ENCODE data around the gene TMTC2.

Gene TMTC2

GRCh38 chr12:82937151-82937550 is 250.4 kb downstream of the TMTC2 start:
- Histone ChIP-seq H3K79me2 (ENCODE audit: control insufficient read depth, insufficient read depth, low read length, poor library complexity) (no peaks in the 10 kb centered on the region), H2BK12ac (ENCODE audit: low read length) (no peak overlapping the region), H3K9me3 (ENCODE audit: insufficient read depth, low read depth, low read length) (no peaks in the 10 kb centered on the region), H2AK5ac (ENCODE audit: low read length) (no peak overlapping the region), H3K23ac (ENCODE audit: low read length) (no peak overlapping the region), H2AFZ (ENCODE audit: insufficient read depth, low read length, poor library complexity) (no peak overlapping the region), H2BK120ac (ENCODE audit: insufficient read depth, low read length, poor library complexity) (no peak overlapping the region), H2BK5ac (ENCODE audit: low read depth, low read length, poor library complexity) (no peak overlapping the region), H3K27ac (ENCODE audit: low read depth, low read length) (no peak overlapping the region), H3K4me2 (ENCODE audit: low read length) (no peak overlapping the region), H3K4ac (ENCODE audit: low read depth, low read length) (no peak overlapping the region), H3K4me3 (ENCODE audit: low read depth, low read length) (no peak overlapping the region), H4K8ac (ENCODE audit: low read depth, low read length) (no peak overlapping the region), H4K91ac (ENCODE audit: low read depth, low read length) (no peak overlapping the region), H3K36me3 (ENCODE audit: control insufficient read depth in 1 of 2, insufficient read depth in 2 of 2, low read length in 2 of 2) (no peaks in the 10 kb centered on the region), H3K18ac (ENCODE audit: low read length) (no peak overlapping the region), H3K79me1 (ENCODE audit: low read length) (peaks cover 1% of the 10 kb centered on the region), H3K14ac (ENCODE audit: low read length) (no peak overlapping the region), H3K9ac (ENCODE audit: low read length) (no peak overlapping the region), H4K12ac (ENCODE audit: low read depth, low read length) (no peak overlapping the region), H3K4me1 (ENCODE audit: control insufficient read depth in 1 of 2, insufficient read depth in 2 of 2, low read length in 2 of 2) (peaks cover 0 to 1% of the 10 kb centered on the region in 2 experiments), H3K27me3 (ENCODE audit: insufficient read depth, low read length) (no peaks in the 10 kb centered on the region)
- no CpG with 5 or more reads among the region's 2 CpGs for WGBS (ENCODE audit: extremely low coverage, insufficient coverage, insufficient read length)
- peak in 1 of 2 donors; percentile 9 for DNase-seq

GRCh38 chr12:82942521-82942920 is 255.8 kb downstream of the TMTC2 start:
- H2BK120ac ChIP-seq (ENCODE audit: insufficient read depth, low read length, poor library complexity), result no peak overlapping the region
- H3K79me2 ChIP-seq (ENCODE audit: control insufficient read depth, insufficient read depth, low read length, poor library complexity), result no peaks in the 10 kb centered on the region
- H2BK12ac ChIP-seq (ENCODE audit: low read length), result no peak overlapping the region
- no peak for DNase-seq
- H3K14ac ChIP-seq (ENCODE audit: low read length), result no peak overlapping the region
- H4K8ac ChIP-seq (ENCODE audit: low read depth, low read length), result no peak overlapping the region
- H3K4ac ChIP-seq (ENCODE audit: low read depth, low read length), result no peak overlapping the region
- no peaks in the 10 kb centered on the region for H3K9me3 ChIP-seq (ENCODE audit: insufficient read depth, low read depth, low read length)
- no peak overlapping the region for H3K4me3 ChIP-seq (ENCODE audit: low read depth, low read length)
- H4K91ac ChIP-seq (ENCODE audit: low read depth, low read length), result no peak overlapping the region
- H3K18ac ChIP-seq (ENCODE audit: low read length), result no peak overlapping the region
- no peaks in the 10 kb centered on the region for H3K79me1 ChIP-seq (ENCODE audit: low read length)
- no peak overlapping the region for H4K12ac ChIP-seq (ENCODE audit: low read depth, low read length)
- no peak overlapping the region for H3K27ac ChIP-seq (ENCODE audit: low read depth, low read length)
- H2AFZ ChIP-seq (ENCODE audit: insufficient read depth, low read length, poor library complexity), result no peak overlapping the region
- no peak overlapping the region for H2AK5ac ChIP-seq (ENCODE audit: low read length)
- H3K27me3 ChIP-seq (ENCODE audit: insufficient read depth, low read length), result no peaks in the 10 kb centered on the region
- H3K4me1 ChIP-seq (ENCODE audit: control insufficient read depth in 1 of 2, insufficient read depth in 2 of 2, low read length in 2 of 2), result no peaks in the 10 kb centered on the region
- no peak overlapping the region for H3K4me2 ChIP-seq (ENCODE audit: low read length)
- no peak overlapping the region for H3K23ac ChIP-seq (ENCODE audit: low read length)
- no peak overlapping the region for H2BK5ac ChIP-seq (ENCODE audit: low read depth, low read length, poor library complexity)
- no peaks in the 10 kb centered on the region for H3K36me3 ChIP-seq (ENCODE audit: control insufficient read depth in 1 of 2, insufficient read depth in 2 of 2, low read length in 2 of 2)
- WGBS (ENCODE audit: extremely low coverage, insufficient coverage, insufficient read length), result no CpG with 5 or more reads among the region's 2 CpGs
- no peak overlapping the region for H3K9ac ChIP-seq (ENCODE audit: low read length)

- Histone ChIP-seq H3K27ac (ENCODE audit: low read depth, low read length) (no peak overlapping the region), H3K79me1 (ENCODE audit: low read length) (no peaks in the 10 kb centered on the region), H2BK120ac (ENCODE audit: insufficient read depth, low read length, poor library complexity) (no peak overlapping the region), H3K9me3 (ENCODE audit: insufficient read depth, low read depth, low read length) (no peaks in the 10 kb centered on the region), H3K9ac (ENCODE audit: low read length) (no peak overlapping the region), H3K23ac (ENCODE audit: low read length) (no peak overlapping the region), H3K4me1 (ENCODE audit: control insufficient read depth in 1 of 2, insufficient read depth in 2 of 2, low read length in 2 of 2) (no peaks in the 10 kb centered on the region), H4K91ac (ENCODE audit: low read depth, low read length) (no peak overlapping the region), H3K27me3 (ENCODE audit: insufficient read depth, low read length) (no peaks in the 10 kb centered on the region), H2AFZ (ENCODE audit: insufficient read depth, low read length, poor library complexity) (no peak overlapping the region), H2AK5ac (ENCODE audit: low read length) (no peak overlapping the region), H3K14ac (ENCODE audit: low read length) (no peak overlapping the region), H3K36me3 (ENCODE audit: control insufficient read depth in 1 of 2, insufficient read depth in 2 of 2, low read length in 2 of 2) (no peaks in the 10 kb centered on the region), H3K4ac (ENCODE audit: low read depth, low read length) (no peak overlapping the region), H3K4me2 (ENCODE audit: low read length) (no peak overlapping the region), H2BK5ac (ENCODE audit: low read depth, low read length, poor library complexity) (no peak overlapping the region), H3K79me2 (ENCODE audit: control insufficient read depth, insufficient read depth, low read length, poor library complexity) (no peaks in the 10 kb centered on the region), H2BK12ac (ENCODE audit: low read length) (no peak overlapping the region), H4K12ac (ENCODE audit: low read depth, low read length) (no peak overlapping the region), H3K18ac (ENCODE audit: low read length) (no peak overlapping the region), H3K4me3 (ENCODE audit: low read depth, low read length) (no peak overlapping the region), H4K8ac (ENCODE audit: low read depth, low read length) (no peak overlapping the region)
- no CpG with 5 or more reads among the region's 2 CpGs for WGBS (ENCODE audit: extremely low coverage, insufficient coverage, insufficient read length)
- no peak for DNase-seq
These were observed 256.3 kb downstream of the TMTC2 start for GRCh38 chr12:82942991-82943401.

DNA sequence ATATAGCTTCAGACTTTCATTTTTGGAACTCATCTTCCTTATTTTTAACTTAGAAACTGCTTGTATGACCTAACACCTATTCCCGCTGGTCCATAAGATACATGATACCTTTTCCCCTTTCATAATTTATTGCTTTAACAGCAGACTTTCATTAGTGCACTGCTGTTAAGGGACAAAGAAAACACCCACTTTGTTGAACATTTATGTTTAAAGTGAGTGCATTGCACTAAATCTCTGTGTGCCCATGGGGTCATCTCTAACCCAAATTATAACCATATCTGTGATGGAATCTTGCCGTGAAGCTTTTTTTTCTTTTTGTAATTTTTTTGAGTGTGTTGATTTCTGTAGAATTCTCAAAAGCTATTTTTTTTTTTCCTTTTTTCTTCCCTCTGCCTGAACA is 261.8 kb downstream of the TMTC2 start:
- Histone ChIP-seq H3K4ac (ENCODE audit: low read depth, low read length) (no peak overlapping the region), H2BK5ac (ENCODE audit: low read depth, low read length, poor library complexity) (no peak overlapping the region), H2AK5ac (ENCODE audit: low read length) (no peak overlapping the region), H3K4me2 (ENCODE audit: low read length) (no peak overlapping the region), H3K23ac (ENCODE audit: low read length) (no peak overlapping the region), H3K18ac (ENCODE audit: low read length) (no peak overlapping the region), H3K79me1 (ENCODE audit: low read length) (peaks cover 2% of the 10 kb centered on the region), H3K4me3 (ENCODE audit: low read depth, low read length) (no peak overlapping the region), H3K27ac (ENCODE audit: low read depth, low read length) (no peak overlapping the region), H3K9ac (ENCODE audit: low read length) (no peak overlapping the region), H3K27me3 (ENCODE audit: insufficient read depth, low read length) (no peaks in the 10 kb centered on the region), H2AFZ (ENCODE audit: insufficient read depth, low read length, poor library complexity) (no peak overlapping the region), H3K9me3 (ENCODE audit: insufficient read depth, low read depth, low read length) (no peaks in the 10 kb centered on the region), H3K36me3 (ENCODE audit: control insufficient read depth in 1 of 2, insufficient read depth in 2 of 2, low read length in 2 of 2) (no peaks in the 10 kb centered on the region), H3K14ac (ENCODE audit: low read length) (no peak overlapping the region), H4K91ac (ENCODE audit: low read depth, low read length) (no peak overlapping the region), H3K4me1 (ENCODE audit: control insufficient read depth in 1 of 2, insufficient read depth in 2 of 2, low read length in 2 of 2) (peaks cover 0 to 1% of the 10 kb centered on the region in 2 experiments), H2BK120ac (ENCODE audit: insufficient read depth, low read length, poor library complexity) (no peak overlapping the region), H4K8ac (ENCODE audit: low read depth, low read length) (no peak overlapping the region), H4K12ac (ENCODE audit: low read depth, low read length) (no peak overlapping the region), H2BK12ac (ENCODE audit: low read length) (no peak overlapping the region), H3K79me2 (ENCODE audit: control insufficient read depth, insufficient read depth, low read length, poor library complexity) (no peaks in the 10 kb centered on the region)
- no peak for DNase-seq
- WGBS (ENCODE audit: extremely low coverage, insufficient coverage, insufficient read length), result no CpG with 5 or more reads among the region's 2 CpGs
